NCI-H345 treated with DMSO at 0.1 percent for 48 hours (cell line): ENCODE results near the gene TOMM34.

Experiments used
- DNase-seq: peaks from one replicate; lab custom pipeline; 2025; ENCODE audit not compliant: unreplicated experiment; lab: John Stamatoyannopoulos, UW

TOMM34 gene

DNA sequence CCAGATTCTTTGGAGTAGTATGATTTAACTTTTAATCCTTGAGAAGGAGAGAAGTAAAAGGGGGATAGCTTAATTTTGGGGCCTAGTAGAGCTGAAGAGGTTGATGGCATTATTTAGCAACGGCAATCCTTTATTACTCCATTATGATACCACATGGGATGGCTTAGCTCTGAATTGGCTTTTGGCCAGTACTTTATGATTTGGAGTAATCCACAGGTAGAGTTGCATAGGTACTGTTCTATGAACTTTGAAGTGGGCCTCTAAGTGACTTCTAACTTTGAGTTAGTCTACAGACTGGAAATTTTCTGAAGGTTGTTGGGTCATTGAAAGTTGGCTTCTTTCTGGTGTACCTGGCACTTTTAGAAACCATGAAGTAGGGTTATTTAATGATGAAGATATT is 63.1 kb downstream of the TOMM34 start:
- DNase-seq, result no peak

DNA sequence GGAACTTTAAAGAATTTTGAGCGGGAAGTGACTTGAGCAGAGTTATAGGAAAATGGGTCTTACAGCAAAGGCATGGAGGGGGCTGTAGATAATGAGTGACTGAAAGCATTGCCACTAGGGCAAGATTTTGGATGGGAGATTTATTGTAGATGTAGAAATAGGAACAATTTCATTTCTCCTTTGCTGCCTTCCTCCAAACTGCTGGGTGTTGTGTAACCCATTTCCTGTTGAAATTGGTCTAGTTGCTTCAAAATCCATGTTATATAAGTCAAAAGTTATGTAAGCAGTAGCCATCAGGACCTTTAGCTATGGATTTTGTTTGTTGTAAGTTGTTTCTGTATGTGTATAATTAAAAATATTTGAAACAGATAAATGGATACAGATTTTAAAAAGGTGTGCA is 63.6 kb downstream of the TOMM34 start:
- DNase-seq, result no peak

GRCh38 chr20:44894959-44895358 is 65.2 kb downstream of the TOMM34 start:
- no peak for DNase-seq
